ENCODE data around the gene PSMD3.

The PSMD3 gene

DNA sequence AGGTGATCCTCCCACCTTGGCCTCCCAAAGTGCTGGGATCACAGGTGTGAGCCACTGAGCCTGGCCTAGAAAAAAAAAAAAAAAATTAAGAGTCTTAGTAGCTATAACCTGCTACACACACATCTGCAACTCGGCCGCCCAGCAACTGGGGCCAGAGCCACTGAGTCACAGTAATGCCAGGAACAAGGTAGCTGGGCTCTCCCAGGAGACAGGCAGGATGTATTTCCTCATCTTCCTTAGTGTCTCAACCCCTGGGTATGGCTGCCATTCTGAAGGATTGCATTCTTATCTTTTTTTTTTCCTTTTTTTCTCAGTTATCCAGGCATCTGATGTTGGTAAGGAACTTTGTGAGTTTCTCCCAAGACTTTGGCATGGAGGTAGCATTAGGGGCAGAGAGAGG is 7.1 kb upstream of the PSMD3 start:
- TF ChIP-seq, protein P1, sequence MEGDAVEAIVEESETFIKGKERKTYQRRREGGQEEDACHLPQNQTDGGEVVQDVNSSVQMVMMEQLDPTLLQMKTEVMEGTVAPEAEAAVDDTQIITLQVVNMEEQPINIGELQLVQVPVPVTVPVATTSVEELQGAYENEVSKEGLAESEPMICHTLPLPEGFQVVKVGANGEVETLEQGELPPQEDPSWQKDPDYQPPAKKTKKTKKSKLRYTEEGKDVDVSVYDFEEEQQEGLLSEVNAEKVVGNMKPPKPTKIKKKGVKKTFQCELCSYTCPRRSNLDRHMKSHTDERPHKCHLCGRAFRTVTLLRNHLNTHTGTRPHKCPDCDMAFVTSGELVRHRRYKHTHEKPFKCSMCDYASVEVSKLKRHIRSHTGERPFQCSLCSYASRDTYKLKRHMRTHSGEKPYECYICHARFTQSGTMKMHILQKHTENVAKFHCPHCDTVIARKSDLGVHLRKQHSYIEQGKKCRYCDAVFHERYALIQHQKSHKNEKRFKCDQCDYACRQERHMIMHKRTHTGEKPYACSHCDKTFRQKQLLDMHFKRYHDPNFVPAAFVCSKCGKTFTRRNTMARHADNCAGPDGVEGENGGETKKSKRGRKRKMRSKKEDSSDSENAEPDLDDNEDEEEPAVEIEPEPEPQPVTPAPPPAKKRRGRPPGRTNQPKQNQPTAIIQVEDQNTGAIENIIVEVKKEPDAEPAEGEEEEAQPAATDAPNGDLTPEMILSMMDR (IDR thresholded peaks at IDR 0.05) = no peak

DNA sequence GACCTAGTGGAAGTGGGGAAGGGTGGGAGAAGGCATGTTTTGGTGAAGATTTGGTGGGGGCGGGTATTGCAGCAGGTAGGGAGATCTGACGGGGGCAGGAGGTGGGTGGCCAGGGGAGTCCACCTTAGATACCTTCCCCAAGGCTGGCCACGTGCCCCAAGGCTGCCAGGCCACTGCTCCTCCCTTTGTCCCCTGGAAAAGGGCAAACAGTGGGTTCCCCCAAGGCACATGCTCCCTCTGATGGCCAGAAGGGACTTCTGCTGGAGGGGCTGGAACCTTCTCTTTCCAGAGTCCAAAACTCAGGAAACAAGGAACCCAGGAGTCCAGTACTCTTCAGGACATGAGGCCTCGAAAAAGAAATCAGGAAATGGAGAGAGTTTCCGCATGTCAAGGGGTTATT is 6.2 kb upstream of the PSMD3 start:
- TF ChIP-seq, protein P1 (IDR thresholded peaks at IDR 0.05) = no peak

DNA sequence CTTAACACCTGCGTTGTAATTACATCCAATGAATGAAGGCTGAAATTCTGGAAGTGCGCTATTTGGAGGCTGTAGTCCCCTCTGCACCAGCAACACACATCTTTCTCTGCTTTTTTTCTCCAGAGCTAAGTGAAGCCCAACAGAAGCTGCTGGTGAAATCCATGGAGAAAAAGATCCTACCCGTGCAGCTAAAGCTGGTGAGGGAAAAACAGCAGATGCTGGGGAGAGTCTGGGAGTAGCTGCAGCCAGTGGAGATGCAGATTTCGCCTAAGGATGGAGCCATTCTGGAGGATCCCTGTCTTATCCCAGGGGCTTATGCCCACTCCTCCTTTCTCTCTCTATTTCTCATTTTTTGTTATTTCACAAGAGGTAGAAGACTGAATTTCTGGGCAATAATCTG is 4.8 kb upstream of the PSMD3 start:
- TF ChIP-seq, protein P1 (IDR thresholded peaks at IDR 0.05) = no peak

DNA sequence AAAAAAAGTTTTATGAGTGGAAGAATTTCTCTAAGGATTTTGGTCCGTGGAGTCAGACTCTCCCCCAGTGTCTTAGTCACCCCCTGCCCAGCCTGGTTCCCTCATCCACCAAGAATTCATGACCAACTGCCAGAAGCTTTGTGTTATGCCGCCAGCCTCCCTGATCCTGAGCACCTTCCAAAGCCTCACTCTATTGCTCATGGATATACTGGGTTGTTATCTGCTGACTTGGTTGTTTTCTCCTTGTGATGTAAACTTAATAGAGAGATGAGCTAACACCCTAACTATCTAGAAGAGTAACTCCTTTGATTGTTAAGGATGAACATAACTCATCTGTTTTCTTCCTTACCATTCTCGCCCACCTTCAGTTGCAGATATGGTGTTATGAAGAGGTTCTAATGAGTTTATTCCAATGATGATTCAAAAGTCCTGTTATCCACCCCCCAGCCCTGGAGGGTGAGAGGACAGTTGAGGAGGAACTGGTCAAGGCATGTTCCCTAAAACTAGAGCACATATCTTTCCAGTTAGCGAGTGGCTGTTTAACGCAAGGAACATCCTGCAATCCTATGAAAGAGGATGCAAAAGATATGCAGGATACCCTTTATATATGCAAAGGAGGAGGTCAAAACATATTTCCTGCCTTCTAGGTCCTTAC is 1.5 kb upstream of the PSMD3 start:
- TF ChIP-seq, protein P1 (IDR thresholded peaks at IDR 0.05) = no peak

DNA sequence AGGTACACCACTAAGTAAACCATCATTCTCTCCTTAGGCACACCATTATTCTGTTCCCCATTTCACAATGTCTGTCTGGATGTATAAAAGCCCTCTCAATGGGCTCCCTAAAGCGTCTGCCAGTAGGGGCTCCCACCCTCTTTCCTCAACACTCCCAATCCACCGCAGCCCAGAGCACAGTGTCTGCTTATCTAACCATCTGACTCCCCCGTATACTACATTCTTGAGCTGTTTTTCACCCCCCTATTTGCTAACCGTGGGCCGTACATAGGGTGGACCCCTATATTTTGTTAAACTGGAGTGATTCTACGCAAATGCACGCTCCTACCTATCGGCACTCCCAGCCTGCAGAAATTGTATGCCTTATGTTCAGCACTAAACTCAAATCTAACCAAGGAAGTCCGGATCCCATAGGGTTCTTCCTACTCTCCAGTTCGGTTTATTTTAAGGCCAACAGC is 685 bp upstream of the PSMD3 start:
- TF ChIP-seq, protein P1 (IDR thresholded peaks at IDR 0.05) = no peak

DNA sequence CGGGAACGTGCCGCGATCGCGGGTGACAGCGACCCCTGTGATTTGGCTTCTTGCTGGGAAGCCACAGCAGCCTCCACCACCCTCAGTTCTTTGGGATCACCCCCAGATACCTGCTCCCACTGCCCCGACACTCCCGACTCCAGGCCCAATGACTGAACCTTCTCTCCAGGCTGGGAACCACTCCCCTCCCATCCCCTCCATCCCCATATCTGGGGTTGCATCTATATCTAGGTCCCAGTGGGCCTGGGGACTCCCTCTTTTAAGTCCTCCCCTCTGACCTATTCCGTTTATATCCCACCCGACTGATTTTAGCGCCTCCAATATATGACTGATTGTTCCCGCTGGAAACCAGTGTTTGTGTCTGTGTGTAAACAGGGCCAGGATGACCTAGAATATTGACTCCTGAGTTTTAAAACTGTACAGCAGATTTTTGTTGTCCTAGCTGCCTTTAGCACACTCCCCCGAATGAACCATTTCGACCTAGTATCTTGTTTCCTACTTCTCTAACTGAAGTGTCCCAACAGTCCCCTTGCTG is 667 bp downstream of the PSMD3 start:
- TF ChIP-seq, protein P1 (IDR thresholded peaks at IDR 0.05) = no peak

DNA sequence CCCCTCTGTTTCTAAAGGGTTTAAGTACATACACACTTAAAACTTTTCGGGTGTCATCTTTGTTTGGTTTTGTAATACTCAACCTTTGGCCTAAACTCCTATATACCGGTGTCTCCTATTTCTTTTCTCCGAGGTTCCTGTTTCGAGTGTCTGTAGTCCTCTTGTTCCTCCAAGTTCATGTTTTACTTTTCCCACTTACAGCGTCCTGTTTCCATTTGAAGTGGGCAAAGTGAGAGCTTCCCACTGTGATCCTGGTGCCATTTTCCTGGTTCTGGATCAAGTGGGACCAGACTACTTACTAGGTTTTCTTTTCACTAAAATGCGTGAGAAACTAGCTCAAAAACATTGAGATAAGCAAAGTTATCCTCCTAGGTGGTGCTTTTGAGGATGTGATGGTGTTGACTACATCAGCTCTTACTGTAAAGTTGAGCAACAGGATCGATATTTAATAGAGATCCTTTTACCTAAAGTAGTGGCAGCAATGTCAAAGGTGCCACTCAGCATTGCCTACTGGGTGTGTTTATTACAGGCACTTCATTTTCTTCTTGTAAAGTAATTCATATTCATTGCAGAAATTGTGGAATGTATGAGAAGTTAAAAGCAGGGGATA is 1.3 kb downstream of the PSMD3 start:
- TF ChIP-seq, protein P1 (IDR thresholded peaks at IDR 0.05) = no peak
